HepG2 (cell line): ENCODE measurements around the gene MBTPS1. TPM values are rescaled to one million over a fixed set of nuclear protein-coding genes. Genes with fewer than 3 reads are reported as not detected.

Experiments
- ATM ChIP-seq: fragments of 450-650 bp; IDR thresholded peaks from 2 replicates; pipeline ENCODE4 v1.7.1; 2017; ENCODE audit warnings: mild to moderate bottlenecking, borderline replicate concordance
- CREBL2 ChIP-seq: sonication (generic); formaldehyde crosslinking; IDR thresholded peaks from 2 replicates; pipeline ENCODE4 v1.8.1; 2023; ENCODE audit warnings: missing genetic modification reagents, mild to moderate bottlenecking, borderline replicate concordance
- HIC2 ChIP-seq: sonication (generic); formaldehyde crosslinking; IDR thresholded peaks from 2 replicates; pipeline ENCODE4 v1.9.0; 2022; ENCODE audit warnings: low read depth, missing genetic modification reagents
- HMG20B ChIP-seq: conservative IDR thresholded peaks from 2 replicates; pipeline ENCODE4 v1.6.1; 2016; ENCODE audit warnings: missing genetic modification reagents, missing compliant biosample characterization
- HNF4A ChIP-seq: sonication (generic); formaldehyde crosslinking; IDR thresholded peaks from 2 replicates; pipeline ENCODE4 v1.4.0; 2020; ENCODE audit warnings: missing genetic modification reagents
- HNRNPLL ChIP-seq: fragments of 200-400 bp; formaldehyde crosslinking; IDR thresholded peaks from 2 replicates; pipeline ENCODE4 v1.6.1; 2017; ENCODE audit warnings: mild to moderate bottlenecking, low read depth, low read length; ENCODE audit not compliant: poor library complexity, severe bottlenecking
- IRF9 ChIP-seq: sonication (generic); formaldehyde crosslinking; IDR thresholded peaks from 2 replicates; pipeline ENCODE4 v1.8.0; 2022; ENCODE audit warnings: missing genetic modification reagents, mild to moderate bottlenecking, borderline replicate concordance
- KDM2A ChIP-seq: sonication (generic); formaldehyde crosslinking; IDR thresholded peaks from 2 replicates; pipeline ENCODE4 v1.4.0; 2020; ENCODE audit warnings: low read depth, missing genetic modification reagents, borderline replicate concordance
- MAX ChIP-seq: IDR thresholded peaks from 2 replicates; pipeline ENCODE4 v1.6.1; 2012; ENCODE audit warnings: inconsistent platforms
- MAZ ChIP-seq, 2 experiments: sonication (generic) in 1 of 2; formaldehyde crosslinking in 1 of 2; IDR thresholded peaks; 2 replicates each; pipeline versions ENCODE4 v1.5.0 to v1.6.1; 2012 to 2020; ENCODE audit warnings: low read depth in 2 of 2, mild to moderate bottlenecking in 2 of 2, borderline replicate concordance in 1 of 2, improper control_type of control experiment in 1 of 2, low read length in 1 of 2, missing genetic modification reagents in 1 of 2, moderate library complexity in 1 of 2
- MIXL1 ChIP-seq: IDR thresholded peaks from 2 replicates; pipeline ENCODE4 v1.6.1; 2016
- NR2F2 ChIP-seq: IDR thresholded peaks from 2 replicates; pipeline ENCODE4 v1.6.1; 2012; ENCODE audit warnings: low read depth, inconsistent platforms, borderline replicate concordance
- NR2F6 ChIP-seq, 2 experiments: IDR thresholded peaks; 2 replicates each; pipeline ENCODE4 v1.6.1; 2016; ENCODE audit warnings: antibody characterized with exemption in 1 of 2, mild to moderate bottlenecking in 1 of 2
- RORA ChIP-seq: sonication (generic); formaldehyde crosslinking; IDR thresholded peaks from 2 replicates; pipeline ENCODE4 v1.5.0; 2020; ENCODE audit warnings: mild to moderate bottlenecking, missing genetic modification reagents, moderate library complexity
- SMC3 ChIP-seq: IDR thresholded peaks from 2 replicates; pipeline ENCODE4 v1.6.1; 2011; ENCODE audit warnings: low read length, improper control_type of control experiment
- SNAI1 ChIP-seq: sonication (generic); formaldehyde crosslinking; IDR thresholded peaks from 2 replicates; pipeline ENCODE4 v1.5.0; 2020; ENCODE audit warnings: mild to moderate bottlenecking, missing genetic modification reagents, borderline replicate concordance
- STAG1 ChIP-seq: sonication (generic); formaldehyde crosslinking; IDR thresholded peaks from 2 replicates; pipeline ENCODE4 v1.4.0; 2020; ENCODE audit warnings: missing genetic modification reagents
- TBP ChIP-seq: sonication (generic); formaldehyde crosslinking; IDR thresholded peaks from 2 replicates; pipeline ENCODE4 v1.5.0; 2020; ENCODE audit warnings: missing genetic modification reagents
- TBX2 ChIP-seq: sonication (generic); formaldehyde crosslinking; IDR thresholded peaks from 2 replicates; pipeline ENCODE4 v1.5.0; 2020; ENCODE audit warnings: missing genetic modification reagents, mild to moderate bottlenecking, borderline replicate concordance
- WIZ ChIP-seq: sonication (generic); formaldehyde crosslinking; IDR thresholded peaks from 2 replicates; pipeline ENCODE4 v1.5.1; 2020; ENCODE audit warnings: mild to moderate bottlenecking, missing genetic modification reagents
- ZBTB2 ChIP-seq: sonication (generic); formaldehyde crosslinking; IDR thresholded peaks from 2 replicates; pipeline ENCODE4 v1.8.0; 2022; ENCODE audit warnings: low read depth, missing genetic modification reagents
- ZBTB38 ChIP-seq: sonication (generic); formaldehyde crosslinking; IDR thresholded peaks from 2 replicates; pipeline ENCODE4 v1.5.1; 2020; ENCODE audit warnings: mild to moderate bottlenecking, missing genetic modification reagents
- ZNF232 ChIP-seq: sonication (generic); formaldehyde crosslinking; IDR thresholded peaks from 2 replicates; pipeline ENCODE4 v1.4.0; 2020; ENCODE audit warnings: missing genetic modification reagents, borderline replicate concordance
- ZNF431 ChIP-seq: sonication (generic); formaldehyde crosslinking; IDR thresholded peaks from 2 replicates; pipeline ENCODE4 v1.9.0; 2022; ENCODE audit warnings: missing genetic modification reagents, low read depth, mild to moderate bottlenecking, borderline replicate concordance
- ZNF543 ChIP-seq: sonication (generic); formaldehyde crosslinking; IDR thresholded peaks from 2 replicates; pipeline ENCODE4 v1.4.0; 2020; ENCODE audit warnings: mild to moderate bottlenecking, missing genetic modification reagents
- ZNF557 ChIP-seq: sonication (generic); formaldehyde crosslinking; IDR thresholded peaks from 2 replicates; pipeline ENCODE4 v1.4.0; 2020; ENCODE audit warnings: missing genetic modification reagents
- ZNF570 ChIP-seq: sonication (generic); formaldehyde crosslinking; IDR thresholded peaks from 2 replicates; pipeline ENCODE4 v1.4.0; 2020; ENCODE audit warnings: mild to moderate bottlenecking, missing genetic modification reagents, borderline replicate concordance
- ZNF816 ChIP-seq: sonication (generic); formaldehyde crosslinking; IDR thresholded peaks from 2 replicates; pipeline ENCODE4 v1.8.0; 2022; ENCODE audit warnings: missing genetic modification reagents, mild to moderate bottlenecking, borderline replicate concordance
- polyA plus RNA-seq, 8 experiments: library from polyadenylated mRNA; depleted of rRNA in 3 of 8; stranded (reverse) in 7 of 8; unstranded in 1 of 8; fragments of >200 nt; fragmentation: Illumina TruSeq in 4 of 8; extraction: Trizol in 4 of 8; gene quantifications; 2 replicates each; pipeline versions ENCODE4 v1.2.1 to v1.2.3, GENCODE V29; 2011 to 2016; ENCODE audit warnings: low read depth in 4 of 8, missing spikeins in 1 of 8, mixed read lengths in 1 of 8; ENCODE audit not compliant: insufficient read depth in 1 of 8
- total RNA-seq, 5 experiments: library from RNA; depleted of rRNA; stranded (reverse); fragments of >200 nt; fragmentation: Illumina TruSeq; extraction: Trizol; gene quantifications; 2 replicates each; pipeline ENCODE4 v1.2.3, GENCODE V29; 2016; ENCODE audit warnings: low read depth in 1 of 5

MBTPS1 gene
- total and polyA plus RNA-seq, 2 of the 13 experiments (the other 11 are each of a cell fraction or from before 2014, with no cell fraction given), result 56.7 to 91.3 TPM

- TF ChIP-seq IRF9 (CRISPR knock-in tag) (no peak), NR2F6 (IDR thresholded peaks at IDR 0.05) (peak; percentile 33; the same call in 1 of the 2 replicates), NR2F6 (CRISPR knock-in tag; IDR thresholded peaks at IDR 0.05) (0 out of 2 replicates have a peak, but pooled peaks have one; percentile 18), TBX2 (CRISPR knock-in tag) (peak; percentile 85; the same call in 1 of the 2 replicates), ZBTB38 (CRISPR knock-in tag) (no peak), ZNF431 (no peak), HMG20B (CRISPR knock-in tag) (0 out of 2 replicates have a peak, but pooled peaks have one; percentile 35), ZNF232 (CRISPR knock-in tag) (no peak), MAX (peak; percentile 73), ZNF557 (CRISPR knock-in tag) (no peak), HNRNPLL (no peak), ZNF570 (no peak), TBP (CRISPR knock-in tag) (no peak), SNAI1 (CRISPR knock-in tag) (no peak), ZBTB2 (CRISPR knock-in tag) (no peak), RORA (CRISPR knock-in tag) (no peak), SMC3 (peak; percentile 68), KDM2A (CRISPR knock-in tag) (0 out of 2 replicates have a peak, but pooled peaks have one; percentile 43), MIXL1 (CRISPR knock-in tag) (0 out of 2 replicates have a peak, but pooled peaks have one; percentile 23), WIZ (no peak), CREBL2 (CRISPR knock-in tag) (no peak), MAZ (IDR thresholded peaks at IDR 0.05; ENCODE audit: borderline replicate concordance, low read depth, low read length) (no peak), MAZ (CRISPR knock-in tag; IDR thresholded peaks at IDR 0.05; ENCODE audit: low read depth) (no peak), HIC2 (CRISPR knock-in tag) (no peak), ZNF816 (CRISPR knock-in tag) (no peak), STAG1 (peak; percentile 61), ATM (no peak), NR2F2 (no peak), HNF4A (CRISPR knock-in tag) (peak; percentile 19; the same call in 1 of the 2 replicates), ZNF543 (CRISPR knock-in tag) (no peak)
Measured at GRCh38 chr16:84048270-84048669, 68.5 kb downstream of the MBTPS1 start (continued).
